Fibroblast of lung (primary cell): ENCODE results near the gene MUS81.

Experiments used
- CTCF ChIP-seq, 2 donors: IDR thresholded peaks in 1 of 2; conservative IDR thresholded peaks in 1 of 2; 1 replicate in 1 of 2; 2 replicates in 1 of 2; pipeline ENCODE4 v1.5.1; 2011 to 2012; ENCODE audit warnings: low read length in 2 of 2, control low read depth in 1 of 2, inconsistent platforms in 1 of 2, low read depth in 1 of 2, mild to moderate bottlenecking in 1 of 2
- EZH2 ChIP-seq: IDR thresholded peaks from 2 replicates; pipeline ENCODE4 v1.5.1; 2012; ENCODE audit warnings: low read length, control low read depth, mild to moderate bottlenecking; ENCODE audit errors: missing control alignments

GRCh38 chr11:65907878-65908277 is 47.6 kb downstream of the MUS81 start:
- TF ChIP-seq CTCF (conservative IDR thresholded peaks at IDR 0.05 in 1 of 2, IDR thresholded peaks at IDR 0.05 in 1 of 2; ENCODE audit: low read depth in 1 of 2, low read length in 2 of 2) (no peak), EZH2 (no peak)
